DND-41 (cell line): ENCODE data around the gene MESP2.

ENCODE experiments used
- CTCF ChIP-seq: IDR thresholded peaks from 2 replicates; pipeline ENCODE4 v1.5.1; 2012; ENCODE audit warnings: borderline replicate concordance, low read length, moderate library complexity, mild to moderate bottlenecking; ENCODE audit not compliant: poor library complexity, severe bottlenecking; ENCODE audit errors: extremely low read depth
- EZH2 ChIP-seq: IDR thresholded peaks from 3 replicates; pipeline ENCODE4 v1.6.1; 2012; ENCODE audit warnings: borderline replicate concordance, low read depth, mild to moderate bottlenecking, moderate library complexity, low read length, inconsistent platforms; ENCODE audit not compliant: severe bottlenecking

- TF ChIP-seq CTCF (no peak), EZH2 (no peak)
These were observed 30.4 kb upstream of the MESP2 start for GRCh38 chr15:89745768-89746167.
